ENCODE data around the gene SLC34A3.

The SLC34A3 gene

DNA sequence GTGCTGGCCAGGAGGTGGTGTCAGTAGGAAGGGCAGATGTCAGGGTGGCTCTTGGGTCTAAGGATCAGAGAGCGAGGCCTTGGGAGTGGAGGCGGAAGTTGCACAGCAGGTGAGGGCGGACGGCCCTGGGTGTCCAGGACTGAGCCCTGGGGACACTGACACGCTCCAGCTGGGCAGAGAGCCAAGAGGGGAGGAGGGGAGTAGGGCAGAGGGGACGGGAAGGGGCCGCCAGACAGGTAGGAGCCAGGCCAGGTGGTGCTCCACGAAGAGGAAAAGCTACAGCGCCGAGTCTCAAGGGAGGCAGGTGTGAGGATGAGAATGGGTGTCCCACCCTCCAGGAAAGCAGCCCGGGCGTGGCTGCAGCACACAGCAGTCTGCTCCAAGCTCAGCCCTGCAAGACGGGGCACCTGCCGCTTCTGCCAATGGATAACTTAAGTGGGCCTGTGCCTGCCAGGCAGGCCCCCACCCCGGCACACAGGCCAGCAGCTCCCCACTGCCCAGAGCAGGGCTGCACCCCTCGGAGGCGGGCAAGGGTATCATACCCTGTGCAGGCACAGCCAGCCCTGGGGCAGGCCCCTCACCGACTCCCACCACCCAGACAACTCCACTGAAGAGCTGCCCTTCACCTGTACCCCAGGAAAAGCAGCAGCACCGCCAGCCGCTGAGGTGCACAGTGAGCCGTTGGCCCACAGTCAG, 35.0 kb upstream of the SLC34A3 start:
- peak in 3 of 56 donors; percentile 12 to 63 (median 19) for DNase-seq

DNA sequence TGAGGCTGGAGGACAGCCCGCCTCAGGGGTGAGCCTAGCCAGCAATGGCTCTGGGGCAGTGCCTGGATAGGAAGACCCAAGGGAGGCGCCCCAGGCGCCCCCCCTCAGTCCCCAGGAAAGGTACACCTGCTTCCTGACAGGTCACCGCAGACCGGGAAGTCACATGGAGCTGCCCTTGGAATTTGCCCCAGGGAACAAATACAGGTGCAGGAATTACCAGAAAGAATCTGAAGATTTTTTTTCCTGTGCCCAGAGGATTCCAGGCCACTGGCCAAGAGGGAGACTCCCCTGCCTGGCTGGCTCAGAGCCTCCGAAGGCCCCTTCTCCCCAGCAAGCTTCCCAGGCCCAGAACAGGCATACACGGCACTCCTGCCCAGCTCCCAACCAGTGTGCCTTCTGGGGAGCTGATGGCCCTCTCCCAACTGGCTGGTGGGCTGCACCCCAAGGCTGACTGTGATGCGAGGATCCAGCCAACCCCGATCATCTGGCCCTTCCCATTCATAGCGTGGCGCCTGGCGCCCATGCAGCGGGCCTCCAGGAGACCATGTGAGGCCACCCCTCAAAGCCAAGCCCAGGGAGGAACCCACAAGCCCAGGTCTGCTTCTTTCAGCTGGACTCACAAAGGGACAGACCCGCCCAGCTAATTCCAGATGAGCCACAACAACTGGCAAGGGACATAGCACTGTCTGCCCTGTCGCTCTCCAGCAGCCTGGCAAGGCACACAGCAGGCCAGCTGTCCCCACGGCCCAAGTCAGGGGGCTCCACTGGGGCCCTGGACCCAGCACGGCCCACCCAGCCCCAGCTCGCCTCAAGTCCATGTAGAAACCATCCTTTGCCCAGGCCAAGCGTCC, 32.4 kb upstream of the SLC34A3 start:
- peak in 9 of 56 donors; percentile 5 to 71 (median 42) for DNase-seq

DNA sequence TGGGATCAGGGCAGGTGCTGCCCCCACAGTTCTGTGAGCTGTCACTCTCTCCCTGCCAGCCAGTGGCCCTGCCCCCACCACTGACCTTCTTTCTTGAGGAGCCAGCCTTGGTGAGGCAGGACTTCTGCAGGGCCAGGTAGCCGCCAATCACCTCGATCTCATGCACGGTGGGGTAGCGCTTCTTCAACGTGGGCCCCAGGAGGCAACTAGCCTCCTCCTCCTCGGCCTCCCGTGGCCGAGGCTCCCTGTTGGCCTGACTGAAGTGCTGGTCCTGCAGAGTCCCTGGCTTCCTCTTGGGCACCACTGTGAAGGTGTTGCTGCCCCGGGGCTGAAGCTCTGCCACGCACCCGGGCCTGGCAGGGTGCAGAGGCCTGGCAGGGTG, 31.8 kb upstream of the SLC34A3 start:
- DNase-seq = peak in 3 of 56 donors; percentile 41 to 60 (median 50)

DNA sequence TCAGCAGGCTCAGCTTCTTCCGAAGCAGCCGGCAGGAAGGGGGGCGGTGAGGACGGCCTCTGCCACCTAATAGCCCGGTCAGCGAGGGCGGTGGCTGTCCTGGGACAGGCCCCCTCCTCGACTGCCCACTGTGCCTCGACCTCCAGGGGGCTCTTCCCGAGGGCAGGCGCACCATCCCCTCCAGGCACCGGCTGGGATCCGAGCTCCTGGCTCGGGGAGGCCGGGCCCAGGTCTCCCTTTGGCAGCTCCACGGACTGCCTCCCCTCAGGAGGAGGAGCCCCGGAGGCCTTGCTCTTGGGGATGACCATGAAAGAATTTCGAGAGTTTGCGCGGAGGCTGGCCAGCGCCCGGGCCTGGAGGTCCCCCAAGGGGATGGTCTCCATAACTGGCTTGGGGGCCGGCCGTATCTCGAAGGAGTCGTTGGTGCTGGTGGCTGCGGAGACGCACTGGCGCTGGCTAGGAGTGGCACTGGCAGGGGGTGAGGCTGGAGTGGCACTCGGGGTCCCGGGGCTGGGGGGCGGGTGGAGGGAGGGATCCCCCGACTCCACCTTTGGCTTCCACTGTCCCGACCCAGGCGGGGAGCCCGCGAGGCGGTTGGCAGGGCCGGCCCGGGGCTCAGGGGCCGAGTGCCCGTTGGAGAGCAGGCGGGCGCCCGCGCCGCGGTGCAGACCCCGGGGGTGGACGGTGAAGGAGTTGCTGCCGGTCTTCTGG, 31.1 kb upstream of the SLC34A3 start:
- DNase-seq = peak in 2 of 56 donors; percentile 24 to 37

DNA sequence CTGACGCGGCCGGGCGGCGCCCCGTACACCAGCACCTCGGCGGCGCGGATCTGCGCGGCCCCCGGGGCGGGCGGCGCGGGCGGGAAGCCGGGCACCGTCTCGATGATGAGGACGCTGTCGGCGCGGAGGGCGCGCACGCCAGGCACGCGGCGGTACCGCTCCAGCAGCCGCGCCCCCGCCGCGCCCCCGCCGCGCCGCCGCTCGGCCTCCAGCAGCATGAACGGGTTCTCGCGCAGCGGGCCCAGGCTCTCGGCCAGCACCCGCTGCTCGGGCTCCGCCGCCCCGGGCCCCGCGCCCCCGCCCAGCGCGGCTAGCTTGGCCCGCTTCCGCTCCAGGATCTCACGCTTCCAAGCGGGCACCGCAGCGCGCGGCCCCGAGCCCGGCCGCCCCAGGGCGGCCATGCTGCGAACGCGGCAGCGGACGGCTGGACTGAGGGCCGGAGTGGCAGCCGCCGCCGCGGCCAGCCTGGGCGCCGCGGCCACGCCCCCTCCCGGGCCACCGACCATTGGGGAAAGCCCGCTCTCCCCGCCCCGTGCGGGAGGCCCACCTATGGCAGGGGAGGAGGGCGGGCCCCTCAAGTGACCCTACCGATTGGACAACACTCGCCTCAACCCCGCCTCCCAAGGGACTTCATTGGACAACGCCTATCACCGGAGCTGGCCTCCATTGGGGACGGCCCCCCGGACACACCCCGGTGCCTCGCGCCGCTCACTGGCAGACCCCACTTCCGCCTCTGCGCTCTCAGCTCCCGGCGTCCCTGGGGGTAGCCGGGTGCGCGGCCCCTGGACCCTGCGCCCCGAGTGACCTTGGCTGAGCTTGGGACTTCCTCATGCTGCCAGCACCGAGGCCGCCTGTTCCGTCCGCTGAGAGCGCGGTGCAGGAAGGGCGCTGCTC, 30.1 kb upstream of the SLC34A3 start, which contains the start of gene TPRN:
TPRN (minus strand) TSS at position 431 of the 894 bp plus-strand sequence; CDS start at position 401, 30 bp downstream.
- peak; percentile 74 to 99 (median 98) for DNase-seq

DNA sequence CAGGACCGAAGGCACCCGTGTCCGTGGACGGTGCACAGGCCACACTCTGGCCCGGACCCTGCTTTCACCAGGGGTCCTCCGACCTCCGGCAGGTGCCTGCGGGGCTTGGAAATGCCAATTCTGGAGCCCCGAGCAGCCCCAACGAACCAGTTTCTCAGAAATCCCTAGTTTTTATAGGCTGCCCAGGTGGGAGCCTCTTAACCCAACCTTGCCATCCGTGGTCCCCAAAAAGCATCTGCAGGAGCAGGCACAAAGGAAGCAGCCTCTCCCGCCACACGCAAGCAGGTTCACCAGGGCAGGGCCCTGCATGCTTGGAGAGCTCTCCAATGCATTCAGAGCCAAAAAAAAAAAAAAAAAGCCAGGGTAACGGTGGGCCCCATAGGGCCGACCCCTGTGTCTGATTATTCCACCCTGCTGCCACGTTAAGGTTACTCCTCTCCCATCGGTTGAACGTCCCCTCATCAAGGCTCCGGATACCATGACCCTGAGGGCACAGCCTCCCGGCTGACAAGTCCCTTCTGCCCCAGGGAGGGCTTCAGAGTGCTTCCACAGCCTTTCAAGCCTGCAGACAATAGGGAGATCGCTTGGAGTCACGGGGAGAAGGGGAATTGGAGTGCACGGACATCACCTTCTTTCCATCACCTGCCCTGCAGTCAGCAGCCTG, 29.4 kb upstream of the SLC34A3 start:
- no peak for DNase-seq

DNA sequence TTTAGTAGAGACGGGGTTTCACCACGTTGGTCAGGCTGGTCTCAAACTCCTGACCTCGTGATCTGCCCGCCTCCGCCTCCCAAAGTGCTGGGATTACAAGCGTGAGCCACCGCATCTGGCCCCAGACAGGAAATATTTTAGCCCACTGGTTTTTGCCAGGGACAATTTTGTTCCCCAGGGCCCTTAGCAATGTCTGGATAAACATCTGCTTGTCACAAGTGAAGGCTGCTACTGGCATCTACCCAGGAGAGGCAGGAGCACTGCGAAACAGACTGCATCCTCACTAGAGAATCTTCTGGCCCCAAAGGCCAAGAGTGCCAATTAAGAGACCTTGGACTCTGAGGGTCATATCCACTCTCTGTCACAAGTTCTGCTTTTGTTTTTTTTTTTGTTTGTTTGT, 27.7 kb upstream of the SLC34A3 start:
- no peak for DNase-seq

DNA sequence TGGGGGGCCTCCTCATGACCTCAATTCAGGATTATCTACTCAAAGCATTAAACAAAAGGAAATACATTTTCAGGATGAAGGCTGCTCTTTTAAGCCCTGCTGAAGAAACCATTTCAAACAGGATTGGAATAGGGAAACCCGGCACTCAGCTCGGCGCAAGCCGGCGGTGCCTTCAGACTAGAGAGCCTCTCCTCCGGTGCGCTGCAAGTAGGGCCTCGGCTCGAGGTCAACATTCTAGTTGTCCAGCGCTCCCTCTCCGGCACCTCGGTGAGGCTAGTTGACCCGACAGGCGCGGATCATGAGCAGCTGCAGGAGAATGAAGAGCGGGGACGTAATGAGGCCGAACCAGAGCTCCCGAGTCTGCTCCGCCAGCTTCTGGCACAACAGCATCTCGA, 26.0 kb upstream of the SLC34A3 start:
- DNase-seq = no peak

DNA sequence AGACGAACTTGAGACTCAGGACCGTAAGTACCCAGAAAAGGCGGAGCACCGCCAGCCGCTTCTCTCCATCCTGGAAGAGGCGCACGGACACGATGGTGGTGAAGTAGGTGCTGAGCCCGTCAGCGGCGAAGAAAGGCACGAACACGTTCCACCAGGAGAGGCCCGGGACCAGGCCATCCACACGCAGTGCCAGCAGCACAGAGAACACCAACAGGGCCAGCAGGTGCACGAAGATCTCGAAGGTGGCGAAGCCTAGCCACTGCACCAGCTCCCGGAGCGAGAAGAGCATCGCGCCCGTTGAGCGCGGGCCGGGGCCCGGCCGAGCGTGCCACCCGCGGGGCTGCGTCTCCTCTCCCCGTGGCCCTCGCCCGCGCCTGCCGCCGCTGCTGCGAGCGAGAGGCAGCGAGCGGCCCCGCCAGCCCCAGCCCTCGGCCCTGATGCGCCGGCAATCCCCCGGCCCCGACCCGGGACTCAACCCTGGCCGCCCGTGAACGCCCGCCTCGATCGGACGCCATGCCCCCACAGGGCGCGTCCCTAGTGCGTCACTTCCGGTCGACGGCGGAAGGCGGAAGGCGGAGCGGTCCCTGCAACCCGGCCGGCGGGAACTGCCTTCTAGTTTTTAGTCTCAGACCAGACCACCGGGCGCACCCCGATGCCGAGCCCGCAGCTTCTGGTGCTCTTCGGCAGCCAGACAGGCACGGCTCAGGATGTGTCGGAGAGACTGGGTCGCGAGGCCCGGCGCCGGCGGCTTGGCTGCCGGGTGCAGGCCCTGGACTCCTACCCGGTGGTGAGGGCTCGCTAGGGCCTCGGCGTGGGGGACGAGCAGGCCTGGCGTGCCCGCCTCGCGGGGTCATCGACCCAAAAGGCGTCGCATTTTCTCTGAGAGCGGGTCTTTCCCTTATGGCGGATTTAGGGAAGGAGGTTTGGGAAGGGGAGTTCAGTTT, 25.3 kb upstream of the SLC34A3 start, which contains the start of the genes NDOR1 and TMEM203:
NDOR1 (plus strand) TSS at position 575 of the 944 bp plus-strand sequence; CDS start at position 653, 78 bp downstream.
TMEM203 (minus strand) TSS at position 523 of the 944 bp plus-strand sequence; CDS start at position 289, 234 bp downstream.
- DNase-seq = peak; percentile 23 to 97 (median 86)

DNA sequence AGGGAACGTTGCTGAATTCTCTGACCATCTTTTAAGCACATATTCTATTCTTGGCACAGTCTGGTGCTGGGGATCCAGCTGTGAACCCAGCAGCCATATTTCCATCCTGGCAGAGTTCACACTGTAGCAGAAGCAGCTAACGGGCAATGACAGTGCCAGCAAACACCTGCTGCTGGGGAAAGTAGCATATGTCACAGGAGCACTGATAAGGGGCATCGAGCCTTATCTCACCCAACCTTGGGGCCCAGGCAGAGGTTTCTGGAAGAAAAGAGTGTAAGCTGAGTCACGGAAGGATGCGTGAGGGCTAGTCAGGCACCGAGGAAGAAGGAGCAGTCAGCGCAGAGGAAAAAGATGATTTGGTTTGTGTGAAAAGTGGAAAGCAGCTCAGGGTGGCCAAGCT, 24.1 kb upstream of the SLC34A3 start:
- DNase-seq = no peak

DNA sequence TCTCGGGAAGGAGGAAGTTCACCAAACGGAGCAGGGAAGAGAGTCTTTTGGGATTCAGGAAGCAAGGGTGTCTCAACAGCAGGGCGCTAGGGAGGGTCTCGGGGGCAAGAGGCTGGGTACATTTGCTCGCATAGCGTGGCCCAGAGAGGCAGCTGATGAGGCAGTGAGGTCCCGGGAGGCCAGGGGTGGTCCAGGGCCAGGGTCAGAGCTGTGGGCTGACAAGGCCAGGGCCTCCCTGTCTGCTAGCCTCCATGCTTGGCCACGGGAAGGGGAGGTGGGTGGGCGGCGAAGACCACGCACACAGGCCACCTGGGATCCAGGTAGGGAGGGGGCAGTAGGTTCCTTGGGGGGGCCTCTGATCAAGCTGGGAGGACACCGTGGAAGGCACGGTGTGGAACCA, 19.2 kb upstream of the SLC34A3 start:
- no peak for DNase-seq

DNA sequence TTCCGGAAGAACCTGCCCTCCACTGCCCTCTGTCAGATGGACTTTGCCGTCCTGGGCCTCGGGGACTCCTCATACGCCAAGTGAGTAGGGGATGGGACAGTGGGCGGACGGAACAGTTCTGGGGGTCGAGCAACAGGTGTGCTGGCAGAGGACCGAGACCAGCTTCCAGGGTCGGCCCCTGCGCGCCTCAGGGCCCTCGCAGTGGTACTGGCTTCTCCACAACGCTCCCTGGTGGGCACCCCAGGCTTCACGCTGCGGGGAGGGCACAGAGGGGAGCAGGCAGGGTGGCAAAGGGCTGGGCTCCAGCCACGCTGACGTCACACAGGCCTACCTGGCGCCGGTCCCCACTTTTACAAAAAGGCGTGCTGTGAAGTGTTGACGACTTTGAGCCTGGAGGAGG, 18.2 kb upstream of the SLC34A3 start:
- no peak for DNase-seq

DNA sequence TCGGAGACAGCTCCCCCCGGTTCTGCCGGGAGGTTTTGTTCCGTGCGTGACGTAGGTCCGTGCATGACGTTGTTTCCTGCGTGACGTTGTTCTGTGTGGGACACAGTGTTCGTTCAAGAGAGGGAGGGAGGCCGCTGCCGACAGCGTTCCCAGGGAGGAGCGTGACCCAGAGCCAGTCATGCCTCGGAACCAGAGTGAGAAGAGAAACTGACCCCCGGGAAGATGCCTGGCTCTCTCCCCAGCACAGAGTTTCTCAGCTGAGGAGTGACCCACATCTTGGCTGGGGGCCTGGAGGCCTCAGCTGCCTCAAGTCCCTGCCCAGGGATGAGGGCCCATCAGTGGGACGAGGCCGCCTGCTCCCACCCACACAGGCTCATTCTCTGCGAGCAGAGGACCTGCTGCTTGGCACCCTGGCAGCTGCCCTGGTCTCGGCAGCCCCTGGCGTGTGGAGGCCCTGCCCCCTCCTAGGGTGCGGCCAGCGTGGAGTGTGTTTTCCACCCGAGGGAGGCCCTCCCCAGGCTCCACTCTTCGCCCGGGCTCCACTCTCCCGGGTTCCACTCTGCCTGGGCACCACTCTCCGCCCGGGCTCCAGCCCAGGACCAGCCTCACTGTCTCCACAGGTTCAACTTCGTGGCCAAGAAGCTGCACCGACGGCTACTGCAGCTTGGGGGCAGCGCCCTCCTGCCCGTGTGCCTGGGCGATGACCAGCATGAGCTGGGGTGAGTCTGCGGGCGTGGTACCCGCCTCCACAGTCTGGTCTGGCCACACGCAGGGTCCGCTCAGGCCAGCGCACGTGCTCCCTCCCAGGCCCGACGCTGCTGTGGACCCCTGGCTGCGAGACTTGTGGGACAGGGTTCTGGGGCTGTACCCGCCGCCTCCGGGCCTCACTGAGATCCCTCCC, 17.3 kb upstream of the SLC34A3 start:
- peak in 7 of 56 donors; percentile 10 to 52 (median 29) for DNase-seq

DNA sequence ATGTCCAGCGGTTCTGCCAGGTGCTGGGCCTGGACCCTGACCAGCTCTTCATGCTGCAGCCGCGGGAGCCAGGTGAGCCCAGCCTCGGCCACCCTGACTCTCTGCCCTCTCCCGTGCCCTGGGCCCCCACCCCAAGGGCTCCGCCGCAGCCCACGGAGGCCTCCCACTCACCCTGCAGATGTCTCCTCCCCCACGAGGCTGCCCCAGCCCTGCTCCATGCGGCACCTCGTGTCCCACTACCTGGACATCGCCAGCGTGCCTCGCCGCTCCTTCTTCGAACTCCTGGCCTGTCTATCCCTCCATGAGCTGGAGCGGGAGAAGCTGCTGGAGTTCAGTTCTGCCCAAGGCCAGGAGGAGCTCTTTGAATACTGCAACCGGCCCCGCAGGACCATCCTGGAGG, 16.1 kb upstream of the SLC34A3 start:
- DNase-seq = no peak

DNA sequence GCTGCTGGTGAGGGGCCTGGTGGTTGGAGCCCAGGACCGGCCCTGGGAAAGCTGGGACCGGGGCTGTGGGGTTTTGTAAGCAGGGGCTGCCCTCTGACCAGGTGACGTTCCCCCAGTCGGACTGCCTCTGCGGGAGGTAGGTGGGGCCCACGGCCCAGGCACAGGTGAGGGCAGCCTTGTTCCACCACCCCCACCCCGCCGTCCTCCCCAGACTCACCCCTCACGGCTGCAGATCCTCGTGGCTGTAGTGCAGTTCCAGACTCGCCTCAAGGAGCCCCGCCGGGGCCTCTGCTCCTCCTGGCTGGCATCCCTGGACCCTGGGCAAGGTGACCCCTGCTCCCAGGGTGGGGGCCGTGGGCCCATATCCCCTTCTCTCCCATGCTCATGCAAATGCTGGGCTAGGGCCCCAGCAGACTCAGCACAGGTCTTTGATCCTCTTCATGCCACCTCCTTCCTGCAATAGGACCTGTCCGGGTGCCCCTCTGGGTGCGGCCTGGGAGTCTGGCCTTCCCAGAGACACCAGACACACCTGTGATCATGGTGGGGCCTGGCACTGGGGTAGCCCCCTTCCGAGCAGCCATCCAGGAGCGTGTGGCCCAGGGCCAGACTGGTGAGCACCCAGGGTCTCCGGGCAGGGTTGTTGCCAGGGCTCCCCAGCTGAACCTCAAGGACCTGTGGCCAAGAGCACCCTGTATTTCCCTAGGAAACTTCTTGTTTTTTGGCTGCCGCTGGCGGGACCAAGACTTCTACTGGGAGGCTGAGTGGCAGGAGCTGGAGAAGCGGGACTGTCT, 15.3 kb upstream of the SLC34A3 start:
- no peak for DNase-seq

DNA sequence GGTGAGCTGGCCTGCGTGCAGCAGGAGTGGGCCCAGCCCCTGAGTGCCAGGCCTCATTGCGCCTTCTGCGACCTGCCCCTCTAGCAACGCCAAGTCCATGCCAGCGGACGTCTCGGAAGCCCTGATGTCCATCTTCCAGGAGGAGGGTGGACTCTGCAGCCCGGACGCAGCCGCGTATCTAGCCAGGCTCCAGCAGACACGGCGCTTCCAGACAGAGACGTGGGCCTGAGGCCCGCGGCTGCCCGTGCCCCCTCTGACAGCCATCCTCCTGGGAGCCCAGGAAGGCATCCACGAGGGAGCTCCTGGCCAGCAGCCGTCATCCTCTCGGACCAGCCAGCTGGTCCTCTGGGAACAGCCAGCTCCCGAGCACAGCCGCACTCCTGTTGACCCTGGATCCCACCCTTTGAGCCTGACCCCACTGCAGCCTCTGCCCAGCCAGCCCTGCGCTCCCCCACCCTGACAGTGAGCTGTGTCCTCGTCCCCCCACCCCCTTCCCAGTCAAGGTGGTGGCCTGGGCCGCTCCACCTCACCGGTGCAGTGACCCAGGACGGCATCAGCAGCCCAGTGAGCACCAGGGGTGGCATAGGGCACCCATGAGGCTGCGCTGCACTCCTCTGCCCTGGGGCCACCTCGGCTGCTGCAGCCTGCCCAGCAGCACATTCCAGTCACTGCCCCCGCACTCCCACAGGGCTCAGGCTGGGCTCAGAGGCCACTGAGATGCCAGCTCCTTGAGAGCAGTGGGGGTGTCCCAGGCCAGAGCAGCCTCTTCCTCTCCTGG, 14.3 kb upstream of the SLC34A3 start:
- no peak for DNase-seq
